SH-SY5Y (cell line): ENCODE measurements around the gene PCBD2.

Experiments
- GATA2 ChIP-seq: IDR thresholded peaks from 2 replicates; pipeline ENCODE4 v1.6.1; 2011; ENCODE audit warnings: mild to moderate bottlenecking, low read depth, low read length
- GATA3 ChIP-seq: IDR thresholded peaks from 2 replicates; pipeline ENCODE4 v1.6.1; 2011; ENCODE audit warnings: low read depth, mild to moderate bottlenecking, low read length, moderate library complexity

- TF ChIP-seq GATA2 (no peak), GATA3 (no peak)
These were observed 71.9 kb downstream of the PCBD2 start for GRCh38 chr5:134976841-134977240.
